ENCODE measurements around the gene ATXN1.

DNA sequence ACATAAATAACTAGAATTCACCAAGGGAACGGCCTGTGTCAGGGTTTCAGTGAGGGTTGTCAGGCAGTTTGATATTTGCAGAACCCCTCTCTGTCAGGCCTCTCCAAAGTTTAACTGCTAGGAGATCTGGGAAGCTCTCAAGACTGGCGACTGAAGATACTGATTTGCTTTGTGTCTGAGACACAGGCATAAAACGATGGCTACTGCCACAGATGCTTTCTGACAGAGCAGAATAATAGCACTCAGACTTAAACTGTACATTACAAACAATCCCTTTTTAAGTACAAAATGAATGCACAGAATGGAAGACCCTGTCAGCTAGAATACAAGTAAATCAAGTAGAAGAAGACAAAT is 7.2 kb upstream of the ATXN1 start:
- TF ChIP-seq, protein P1, sequence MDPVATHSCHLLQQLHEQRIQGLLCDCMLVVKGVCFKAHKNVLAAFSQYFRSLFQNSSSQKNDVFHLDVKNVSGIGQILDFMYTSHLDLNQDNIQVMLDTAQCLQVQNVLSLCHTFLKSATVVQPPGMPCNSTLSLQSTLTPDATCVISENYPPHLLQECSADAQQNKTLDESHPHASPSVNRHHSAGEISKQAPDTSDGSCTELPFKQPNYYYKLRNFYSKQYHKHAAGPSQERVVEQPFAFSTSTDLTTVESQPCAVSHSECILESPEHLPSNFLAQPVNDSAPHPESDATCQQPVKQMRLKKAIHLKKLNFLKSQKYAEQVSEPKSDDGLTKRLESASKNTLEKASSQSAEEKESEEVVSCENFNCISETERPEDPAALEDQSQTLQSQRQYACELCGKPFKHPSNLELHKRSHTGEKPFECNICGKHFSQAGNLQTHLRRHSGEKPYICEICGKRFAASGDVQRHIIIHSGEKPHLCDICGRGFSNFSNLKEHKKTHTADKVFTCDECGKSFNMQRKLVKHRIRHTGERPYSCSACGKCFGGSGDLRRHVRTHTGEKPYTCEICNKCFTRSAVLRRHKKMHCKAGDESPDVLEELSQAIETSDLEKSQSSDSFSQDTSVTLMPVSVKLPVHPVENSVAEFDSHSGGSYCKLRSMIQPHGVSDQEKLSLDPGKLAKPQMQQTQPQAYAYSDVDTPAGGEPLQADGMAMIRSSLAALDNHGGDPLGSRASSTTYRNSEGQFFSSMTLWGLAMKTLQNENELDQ (CRISPR knock-in tag; IDR thresholded peaks at IDR 0.05; ENCODE audit: borderline replicate concordance) = no peak
- TF ChIP-seq, protein P2, sequence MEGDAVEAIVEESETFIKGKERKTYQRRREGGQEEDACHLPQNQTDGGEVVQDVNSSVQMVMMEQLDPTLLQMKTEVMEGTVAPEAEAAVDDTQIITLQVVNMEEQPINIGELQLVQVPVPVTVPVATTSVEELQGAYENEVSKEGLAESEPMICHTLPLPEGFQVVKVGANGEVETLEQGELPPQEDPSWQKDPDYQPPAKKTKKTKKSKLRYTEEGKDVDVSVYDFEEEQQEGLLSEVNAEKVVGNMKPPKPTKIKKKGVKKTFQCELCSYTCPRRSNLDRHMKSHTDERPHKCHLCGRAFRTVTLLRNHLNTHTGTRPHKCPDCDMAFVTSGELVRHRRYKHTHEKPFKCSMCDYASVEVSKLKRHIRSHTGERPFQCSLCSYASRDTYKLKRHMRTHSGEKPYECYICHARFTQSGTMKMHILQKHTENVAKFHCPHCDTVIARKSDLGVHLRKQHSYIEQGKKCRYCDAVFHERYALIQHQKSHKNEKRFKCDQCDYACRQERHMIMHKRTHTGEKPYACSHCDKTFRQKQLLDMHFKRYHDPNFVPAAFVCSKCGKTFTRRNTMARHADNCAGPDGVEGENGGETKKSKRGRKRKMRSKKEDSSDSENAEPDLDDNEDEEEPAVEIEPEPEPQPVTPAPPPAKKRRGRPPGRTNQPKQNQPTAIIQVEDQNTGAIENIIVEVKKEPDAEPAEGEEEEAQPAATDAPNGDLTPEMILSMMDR (CRISPR knock-in tag; IDR thresholded peaks at IDR 0.05) = no peak
- TF ChIP-seq MAFF (IDR thresholded peaks at IDR 0.05; ENCODE audit: low read depth, low read length) (no peak), CHD2 (IDR thresholded peaks at IDR 0.05; ENCODE audit: low read depth, low read length) (no peak), TRIM24 (CRISPR knock-in tag; IDR thresholded peaks at IDR 0.05) (no peak), FOXK1 (CRISPR knock-in tag; IDR thresholded peaks at IDR 0.05; ENCODE audit: borderline replicate concordance, low read depth) (no peak), ZNF234 (CRISPR knock-in tag; conservative IDR thresholded peaks at IDR 0.05) (no peak), DPF2 (CRISPR knock-in tag; IDR thresholded peaks at IDR 0.05; ENCODE audit: borderline replicate concordance, low read depth) (no peak)
